Measurements from ENCODE around the gene PAQR8.

Gene PAQR8

DNA sequence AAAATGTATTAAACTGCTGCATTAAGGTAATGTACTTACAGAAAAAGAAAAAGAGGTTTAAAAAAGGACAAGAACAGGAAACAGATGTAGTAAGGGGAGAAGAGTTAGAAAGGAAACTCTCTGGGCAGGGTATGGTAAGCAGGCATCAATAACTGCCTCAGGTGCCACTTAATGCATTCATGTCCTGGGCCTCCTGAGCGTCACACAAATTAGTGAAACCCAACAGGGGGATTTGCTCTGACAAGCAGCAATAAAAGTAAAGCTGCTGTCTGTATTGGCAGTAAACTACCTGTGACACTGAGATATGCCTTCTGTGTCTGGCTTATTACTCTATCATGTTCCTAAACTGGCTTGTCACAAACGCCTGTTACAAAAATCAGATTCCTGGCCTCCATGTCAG, 56.7 kb downstream of the PAQR8 start:
- TF ChIP-seq, protein P1, sequence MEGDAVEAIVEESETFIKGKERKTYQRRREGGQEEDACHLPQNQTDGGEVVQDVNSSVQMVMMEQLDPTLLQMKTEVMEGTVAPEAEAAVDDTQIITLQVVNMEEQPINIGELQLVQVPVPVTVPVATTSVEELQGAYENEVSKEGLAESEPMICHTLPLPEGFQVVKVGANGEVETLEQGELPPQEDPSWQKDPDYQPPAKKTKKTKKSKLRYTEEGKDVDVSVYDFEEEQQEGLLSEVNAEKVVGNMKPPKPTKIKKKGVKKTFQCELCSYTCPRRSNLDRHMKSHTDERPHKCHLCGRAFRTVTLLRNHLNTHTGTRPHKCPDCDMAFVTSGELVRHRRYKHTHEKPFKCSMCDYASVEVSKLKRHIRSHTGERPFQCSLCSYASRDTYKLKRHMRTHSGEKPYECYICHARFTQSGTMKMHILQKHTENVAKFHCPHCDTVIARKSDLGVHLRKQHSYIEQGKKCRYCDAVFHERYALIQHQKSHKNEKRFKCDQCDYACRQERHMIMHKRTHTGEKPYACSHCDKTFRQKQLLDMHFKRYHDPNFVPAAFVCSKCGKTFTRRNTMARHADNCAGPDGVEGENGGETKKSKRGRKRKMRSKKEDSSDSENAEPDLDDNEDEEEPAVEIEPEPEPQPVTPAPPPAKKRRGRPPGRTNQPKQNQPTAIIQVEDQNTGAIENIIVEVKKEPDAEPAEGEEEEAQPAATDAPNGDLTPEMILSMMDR (IDR thresholded peaks at IDR 0.05; ENCODE audit: low read depth, low read length, missing control alignments), result no peak
- in situ Hi-C loops (cut with HindIII; ENCODE audit: low sequenced_read_pairs), result loop anchor here (25.0 kb wide), 1 partner anchor 244 kb away; the partner anchor contains the start of gene TMEM14A
- DNase-seq (ENCODE audit: low read depth), result no peak
- no peak overlapping the region for H3K4me3 ChIP-seq (ENCODE audit: low read depth, low read length)

DNA sequence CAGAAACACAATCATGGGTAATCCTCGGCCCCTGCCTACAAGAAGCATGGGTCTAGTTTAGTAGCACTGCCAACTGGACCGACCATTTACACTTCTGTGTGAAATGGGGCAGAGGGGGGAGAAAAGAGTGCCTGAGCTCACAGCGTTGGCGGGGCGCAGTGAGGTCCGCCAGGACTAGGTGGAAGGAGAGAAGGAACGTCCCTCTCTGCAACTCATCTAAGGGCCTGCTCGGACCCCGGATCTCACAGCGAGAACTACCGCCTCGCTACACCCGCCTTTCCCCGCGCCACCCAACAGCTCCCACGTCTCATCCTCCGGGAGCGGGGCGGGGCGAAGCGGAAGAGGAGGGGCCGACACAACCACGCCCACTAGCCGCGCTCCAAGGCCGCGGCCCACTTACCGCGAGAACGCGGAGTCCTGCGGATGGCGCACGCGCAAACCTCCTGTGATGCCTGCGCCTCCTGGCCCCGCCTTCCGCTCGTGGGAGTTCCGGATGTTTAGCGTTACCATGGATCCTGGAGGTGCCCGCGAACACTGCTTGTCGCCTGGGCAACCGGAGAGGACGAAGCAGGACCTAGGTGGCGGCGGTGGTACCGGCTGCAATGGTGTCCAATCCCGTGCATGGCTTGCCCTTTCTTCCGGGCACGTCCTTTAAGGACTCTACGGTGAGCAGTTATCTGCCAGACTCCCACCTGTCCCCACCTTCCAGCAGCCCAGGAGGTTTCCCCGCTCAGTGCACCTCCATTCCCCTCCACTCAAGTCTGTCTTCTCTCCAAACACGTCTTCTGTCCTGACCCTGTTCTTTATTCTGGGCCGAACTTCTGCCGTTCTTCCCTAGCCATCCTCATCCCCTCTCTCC, 58.1 kb downstream of the PAQR8 start, which contains the start of gene EFHC1:
Gene EFHC1, plus strand, starts transcription at position 534 of the 859 bp plus-strand sequence. Its CDS starts 69 bp downstream, at position 603.
- in situ Hi-C loops (cut with HindIII; ENCODE audit: low sequenced_read_pairs), result loop anchor here (10.0 to 25.0 kb wide), 2 partner anchors 125 to 242 kb away; partner anchors contain the start of gene TMEM14A

DNA sequence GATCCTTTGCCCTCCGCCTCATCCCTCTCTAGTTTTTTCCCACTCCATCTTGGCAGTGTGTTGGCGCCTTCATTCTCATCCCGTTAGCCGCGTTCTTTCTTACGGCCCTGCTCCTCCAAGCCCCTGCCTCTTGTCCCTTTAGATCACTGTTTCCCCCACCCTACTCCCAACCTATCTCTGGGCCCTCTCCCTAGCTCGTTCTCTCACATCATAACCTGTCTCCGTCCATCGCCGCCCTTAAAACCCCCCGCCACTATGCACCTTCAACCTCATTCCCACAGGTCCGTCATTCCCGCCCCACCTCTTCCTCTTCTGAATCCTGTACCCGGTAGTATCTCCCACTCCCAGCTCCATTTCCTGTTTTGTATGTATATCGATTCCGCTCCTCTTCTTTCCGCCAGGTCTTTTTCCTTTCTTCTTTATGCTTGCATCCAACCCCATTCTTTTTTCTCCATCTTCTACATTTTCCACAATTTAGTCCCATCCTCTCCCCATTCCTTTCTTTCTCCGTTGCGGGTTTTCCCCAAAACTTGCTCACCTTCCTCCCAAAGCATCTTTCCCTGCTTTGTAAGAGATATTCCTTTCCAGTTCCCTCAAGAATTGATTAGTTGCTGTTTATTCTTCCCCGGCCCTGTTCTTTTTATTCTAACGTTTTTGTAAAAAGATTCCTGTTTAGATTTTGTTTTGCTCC, 58.9 kb downstream of the PAQR8 start:
- peak overlapping the region; percentile 84 for H3K4me3 ChIP-seq (ENCODE audit: low read depth, low read length)
- TF ChIP-seq, protein P1 (IDR thresholded peaks at IDR 0.05; ENCODE audit: low read depth, low read length, missing control alignments), result no peak
- in situ Hi-C loops (cut with HindIII; ENCODE audit: low sequenced_read_pairs), result loop anchor here (10.0 to 25.0 kb wide), 2 partner anchors 124 to 241 kb away; partner anchors contain the start of gene TMEM14A
- DNase-seq (ENCODE audit: low read depth), result no peak

More for the DNA sequence above, 58.1 kb downstream of the PAQR8 start, which contains the start of gene EFHC1:
- peak; percentile 94 for DNase-seq (ENCODE audit: low read depth)
- TF ChIP-seq, protein P1 (IDR thresholded peaks at IDR 0.05; ENCODE audit: low read depth, low read length, missing control alignments), result no peak
- peak within 1 kb of the TSS; percentile 84 for H3K4me3 ChIP-seq (ENCODE audit: low read depth, low read length)

DNA sequence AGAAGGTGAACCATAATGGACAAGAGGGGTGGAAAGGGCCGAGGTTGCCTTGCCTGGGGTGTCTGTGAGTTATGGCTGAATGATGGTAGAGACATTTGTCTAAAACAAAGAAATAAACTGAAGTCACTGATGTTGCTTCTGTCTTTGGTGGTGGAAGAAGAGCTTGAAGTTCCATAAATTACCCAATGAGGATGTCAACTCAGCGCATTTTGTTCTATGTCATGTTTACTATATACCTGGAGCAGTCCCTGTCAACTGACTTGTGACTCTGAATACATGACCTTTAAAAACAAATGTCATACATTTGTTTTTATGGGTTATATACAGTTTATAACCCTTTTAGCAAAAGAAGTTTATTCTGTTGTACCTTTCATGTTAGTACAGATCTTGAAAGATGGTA, 60.2 kb downstream of the PAQR8 start:
- in situ Hi-C loops (cut with HindIII; ENCODE audit: low sequenced_read_pairs), result loop anchor here (10.0 to 25.0 kb wide), 2 partner anchors 123 to 240 kb away; partner anchors contain the start of gene TMEM14A
- no peak for DNase-seq (ENCODE audit: low read depth)
- H3K4me3 ChIP-seq (ENCODE audit: low read depth, low read length), result no peak overlapping the region
- TF ChIP-seq, protein P1 (IDR thresholded peaks at IDR 0.05; ENCODE audit: low read depth, low read length, missing control alignments), result no peak

DNA sequence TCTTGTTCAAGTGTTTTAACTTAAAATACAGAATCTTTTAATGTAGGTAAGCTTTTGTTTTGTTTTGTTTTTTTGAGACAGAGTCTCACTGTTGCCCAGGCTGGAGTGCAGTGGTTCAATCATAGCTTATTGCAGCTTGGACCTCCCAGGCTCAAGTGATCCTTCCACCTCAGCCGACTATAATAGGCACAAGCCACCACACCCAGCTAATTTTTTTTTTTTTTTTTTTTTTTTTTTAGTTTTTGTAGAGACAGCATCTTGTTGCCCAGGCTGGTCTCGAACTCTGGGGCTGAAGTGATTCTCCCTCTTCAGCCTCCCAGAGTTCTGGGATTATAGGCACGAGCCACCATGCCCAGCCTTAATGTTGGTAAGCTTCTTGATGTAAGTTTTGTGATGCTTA, 61.5 kb downstream of the PAQR8 start:
- TF ChIP-seq, protein P1 (IDR thresholded peaks at IDR 0.05; ENCODE audit: low read depth, low read length, missing control alignments), result no peak
- no peak for DNase-seq (ENCODE audit: low read depth)
- in situ Hi-C loops (cut with HindIII; ENCODE audit: low sequenced_read_pairs), result loop anchor here (10.0 to 25.0 kb wide), 2 partner anchors 121 to 239 kb away; partner anchors contain the start of gene TMEM14A
- H3K4me3 ChIP-seq (ENCODE audit: low read depth, low read length), result no peak overlapping the region

DNA sequence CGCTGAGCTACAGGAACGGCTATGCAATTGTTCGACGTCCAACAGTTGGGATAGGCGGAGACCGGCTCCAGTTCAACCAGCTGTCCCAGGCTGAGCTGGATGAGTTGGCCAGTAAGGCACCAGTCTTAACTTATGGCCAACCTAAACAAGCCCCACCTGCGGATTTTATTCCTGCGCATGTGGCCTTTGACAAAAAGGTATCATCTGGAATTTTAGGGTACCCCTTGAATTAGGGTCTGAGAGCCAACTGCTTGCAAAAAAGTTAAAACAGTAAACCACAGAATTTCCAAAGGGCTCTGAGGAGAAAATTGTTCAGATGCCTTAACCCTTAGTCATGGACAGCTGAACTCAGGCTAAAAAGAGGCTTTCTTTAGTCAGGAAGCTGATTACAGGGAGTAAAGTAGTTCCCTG, 62.0 kb downstream of the PAQR8 start:
- peak; percentile 88 for DNase-seq (ENCODE audit: low read depth)
- TF ChIP-seq, protein P1 (IDR thresholded peaks at IDR 0.05; ENCODE audit: low read depth, low read length, missing control alignments), result no peak
- in situ Hi-C loops (cut with HindIII; ENCODE audit: low sequenced_read_pairs), result loop anchor here (10.0 to 25.0 kb wide), 2 partner anchors 121 to 238 kb away; partner anchors contain the start of gene TMEM14A
- H3K4me3 ChIP-seq (ENCODE audit: low read depth, low read length), result no peak overlapping the region
